GM04504 (cell line): ENCODE data around the gene PRPF8.
A peak's percentile ranks its signal among the peaks of the same experiment; 100 is the strongest.

ENCODE experiments used
- DNase-seq: peaks from one replicate; pipeline ENCODE4 v3.0.0-alpha.2; 2012; ENCODE audit warnings: low read depth

The PRPF8 gene

DNA sequence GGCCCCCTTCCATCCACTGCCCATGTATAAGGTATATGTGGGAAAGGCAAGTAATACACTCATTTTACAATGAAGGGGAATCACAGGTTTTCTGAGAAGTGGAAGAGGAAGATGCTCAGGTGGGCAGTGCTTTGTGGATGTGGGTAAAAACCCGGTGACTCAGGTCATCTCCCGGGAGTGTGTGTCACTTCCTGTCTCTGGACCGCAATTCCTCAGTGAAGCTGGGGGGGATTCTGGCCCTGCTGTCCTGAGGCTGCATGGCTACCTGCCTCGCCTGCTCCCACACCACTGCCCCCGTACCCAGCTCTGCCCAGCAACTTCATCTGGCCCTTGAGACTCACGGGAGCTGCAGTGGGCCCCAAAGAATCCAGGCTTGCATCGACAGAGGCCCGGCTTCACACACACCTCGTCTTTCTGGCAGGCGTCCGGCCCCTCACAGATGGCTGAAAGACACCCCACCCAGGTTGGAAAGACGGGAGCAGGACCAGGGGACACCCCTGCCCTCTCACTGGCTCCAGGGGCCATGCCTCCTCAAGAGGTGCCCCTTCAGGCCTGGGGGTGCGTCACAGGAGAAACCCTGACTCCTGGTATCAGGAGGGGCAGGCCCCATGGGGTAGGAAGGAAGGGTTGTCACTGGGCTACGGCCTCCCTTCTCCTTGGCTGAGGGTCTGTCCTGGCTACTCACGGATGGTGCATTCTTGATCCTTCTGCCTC is 40.0 kb downstream of the PRPF8 start:
- DNase-seq, result peak; percentile 15

DNA sequence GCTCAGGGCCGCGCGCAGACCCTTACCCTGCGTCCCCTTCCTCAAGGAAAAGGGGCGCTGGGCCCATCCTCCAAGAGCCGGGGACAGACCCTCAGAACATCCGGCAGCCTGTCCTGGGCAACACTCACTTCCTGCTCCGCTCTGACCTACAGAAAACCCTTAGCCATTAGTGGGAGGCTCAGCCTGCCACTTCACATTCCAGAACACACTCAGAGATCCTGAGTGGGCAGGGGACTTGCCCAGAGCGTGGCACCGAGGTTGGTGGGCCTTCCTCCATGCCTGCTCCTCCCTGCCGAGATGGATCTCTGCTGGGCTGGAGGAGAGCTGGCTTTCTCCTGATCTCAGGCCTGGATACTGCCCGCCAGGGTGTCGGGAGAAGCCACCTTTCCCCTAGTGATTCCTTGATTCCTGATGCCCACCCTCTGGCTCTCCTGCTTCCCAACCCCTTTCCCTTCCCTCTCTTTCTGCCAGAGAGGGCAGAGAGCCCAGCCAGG is 40.6 kb downstream of the PRPF8 start:
- no peak for DNase-seq

DNA sequence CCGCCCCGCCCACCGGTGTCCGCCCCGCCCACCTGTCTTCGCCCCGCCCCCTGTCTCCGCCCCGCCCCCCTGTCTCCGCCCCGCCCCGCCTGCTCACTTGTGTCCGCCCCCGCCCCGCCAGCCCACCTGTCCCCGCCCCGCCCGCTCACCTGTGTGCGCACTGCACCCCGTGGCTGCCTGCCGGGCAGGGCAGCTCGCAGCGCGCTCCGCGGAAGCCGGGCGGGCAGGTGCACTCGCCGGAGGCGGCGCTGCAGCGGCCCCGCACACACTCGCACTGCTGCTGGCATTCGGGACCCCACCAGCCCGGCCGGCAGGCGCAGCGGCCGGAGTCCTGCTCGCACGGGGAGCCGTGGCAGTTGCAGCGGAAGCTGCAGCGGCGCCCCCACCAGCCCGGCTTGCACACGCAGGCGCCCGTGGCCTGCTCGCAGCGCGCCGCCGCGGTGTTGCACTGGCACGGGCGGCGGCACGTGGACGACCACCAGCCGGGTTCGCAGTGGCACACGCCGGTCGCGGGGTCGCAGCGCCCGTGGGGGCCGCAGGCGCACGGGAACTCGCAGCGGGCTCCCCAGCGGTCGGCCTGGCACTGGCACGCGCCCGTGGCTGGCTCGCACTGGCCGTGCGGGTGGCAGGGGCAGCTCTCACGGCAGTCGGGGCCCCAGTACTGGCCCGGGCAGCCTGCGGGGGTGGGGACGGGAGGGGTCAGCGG is 41.2 kb downstream of the PRPF8 start:
- no peak for DNase-seq

GRCh38 chr17:1641065-1641403 is 43.6 kb downstream of the PRPF8 start:
- DNase-seq, result no peak

DNA sequence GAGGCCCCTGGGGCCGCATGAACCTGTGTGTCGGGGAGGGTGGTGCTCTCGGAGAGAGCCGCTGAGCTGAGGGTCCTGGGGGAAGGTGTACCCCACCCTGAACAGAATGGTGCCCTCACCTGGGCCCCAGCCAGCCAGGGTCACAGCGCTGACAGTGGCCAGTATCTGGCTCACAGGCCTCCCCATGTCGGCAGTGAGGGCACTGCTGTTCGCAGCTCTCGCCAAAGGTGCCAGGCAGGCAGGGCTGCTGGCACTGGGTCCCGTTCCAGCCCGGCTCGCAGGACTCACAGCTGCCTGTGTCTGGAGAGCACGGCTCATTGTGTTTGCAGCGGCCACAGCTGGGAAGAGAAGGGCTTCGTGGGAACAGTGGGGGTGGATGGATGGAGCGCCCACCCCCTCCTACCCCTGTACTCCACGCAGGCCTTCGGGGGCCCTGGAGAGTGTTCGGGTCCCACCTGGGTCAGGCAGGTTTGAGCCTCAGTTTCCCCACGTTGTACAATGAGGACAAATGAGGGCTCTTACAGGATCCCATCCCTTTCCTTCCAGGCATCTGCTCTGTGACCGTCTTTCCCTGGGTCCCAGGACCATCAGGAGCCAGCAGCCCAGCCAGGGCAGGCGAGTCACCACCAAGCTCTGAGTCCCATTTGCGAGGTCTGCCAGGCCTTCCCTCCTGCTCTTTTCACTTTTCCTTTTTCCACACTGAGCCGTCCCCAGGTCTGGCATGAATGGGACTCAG is 44.2 kb downstream of the PRPF8 start:
- no peak for DNase-seq

GRCh38 chr17:1639549-1640180 is 45.0 kb downstream of the PRPF8 start:
- DNase-seq, result no peak

DNA sequence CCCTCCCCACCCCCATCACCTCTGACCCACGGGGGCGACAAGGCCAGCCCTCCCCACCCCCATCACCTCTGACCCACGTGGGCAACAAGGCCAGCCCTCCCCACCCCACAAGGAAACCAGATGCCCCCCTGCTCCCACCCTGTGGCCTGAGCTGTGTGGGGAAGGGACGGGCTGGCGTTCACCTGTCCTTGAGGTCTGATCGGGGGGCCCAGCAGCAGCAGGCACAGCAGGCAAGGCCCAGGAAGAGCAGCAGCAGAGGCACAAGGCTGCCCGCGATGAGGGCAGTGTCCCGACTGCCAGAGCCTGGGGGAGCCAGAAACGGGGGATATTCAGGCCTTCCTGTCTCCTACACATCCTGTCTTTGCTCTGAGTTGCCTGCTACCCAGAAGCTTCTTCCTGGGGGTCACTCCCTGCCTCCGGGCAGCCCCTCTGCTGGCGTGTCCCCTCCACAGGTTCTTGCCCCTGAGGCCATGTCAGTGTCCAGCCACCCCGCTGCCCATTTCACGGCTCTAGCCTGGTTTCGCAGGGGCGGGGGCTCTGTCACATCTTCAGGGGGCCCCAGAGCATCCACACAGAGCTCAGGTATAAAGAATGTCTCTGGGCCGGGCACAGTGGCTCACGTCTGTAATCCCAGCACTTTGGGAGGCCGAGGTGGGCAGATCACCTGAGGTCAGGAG is 45.9 kb downstream of the PRPF8 start:
- no peak for DNase-seq

- no peak for DNase-seq
Measured at GRCh38 chr17:1638171-1638590, 46.5 kb downstream of the PRPF8 start.

DNA sequence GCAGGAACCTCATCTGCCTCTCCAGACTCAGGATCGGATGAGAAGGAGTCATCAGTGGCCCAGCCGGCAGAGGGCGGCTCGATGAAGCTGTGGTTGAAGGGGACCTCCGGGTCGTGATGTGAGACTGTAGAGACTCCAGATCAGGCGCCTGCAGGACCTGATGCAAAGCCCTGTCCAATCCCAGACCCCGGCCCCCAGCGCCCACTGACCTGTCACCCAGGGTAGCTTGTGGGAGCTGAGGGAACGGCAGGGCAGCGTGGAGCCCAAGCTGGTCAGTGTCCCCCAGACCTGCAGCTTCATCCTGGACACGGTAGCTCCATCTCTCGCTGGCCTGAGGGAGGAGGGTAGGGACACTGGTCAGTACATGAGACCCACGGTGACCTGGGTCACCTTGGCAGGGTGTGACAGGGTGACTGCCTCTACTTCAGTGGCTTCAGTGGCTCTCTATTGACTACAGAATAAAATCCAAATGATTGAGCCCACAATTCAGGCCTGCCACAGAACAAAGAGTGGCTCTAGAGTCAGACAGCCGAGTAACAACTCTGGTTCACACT is 47.9 kb downstream of the PRPF8 start:
- no peak for DNase-seq

DNA sequence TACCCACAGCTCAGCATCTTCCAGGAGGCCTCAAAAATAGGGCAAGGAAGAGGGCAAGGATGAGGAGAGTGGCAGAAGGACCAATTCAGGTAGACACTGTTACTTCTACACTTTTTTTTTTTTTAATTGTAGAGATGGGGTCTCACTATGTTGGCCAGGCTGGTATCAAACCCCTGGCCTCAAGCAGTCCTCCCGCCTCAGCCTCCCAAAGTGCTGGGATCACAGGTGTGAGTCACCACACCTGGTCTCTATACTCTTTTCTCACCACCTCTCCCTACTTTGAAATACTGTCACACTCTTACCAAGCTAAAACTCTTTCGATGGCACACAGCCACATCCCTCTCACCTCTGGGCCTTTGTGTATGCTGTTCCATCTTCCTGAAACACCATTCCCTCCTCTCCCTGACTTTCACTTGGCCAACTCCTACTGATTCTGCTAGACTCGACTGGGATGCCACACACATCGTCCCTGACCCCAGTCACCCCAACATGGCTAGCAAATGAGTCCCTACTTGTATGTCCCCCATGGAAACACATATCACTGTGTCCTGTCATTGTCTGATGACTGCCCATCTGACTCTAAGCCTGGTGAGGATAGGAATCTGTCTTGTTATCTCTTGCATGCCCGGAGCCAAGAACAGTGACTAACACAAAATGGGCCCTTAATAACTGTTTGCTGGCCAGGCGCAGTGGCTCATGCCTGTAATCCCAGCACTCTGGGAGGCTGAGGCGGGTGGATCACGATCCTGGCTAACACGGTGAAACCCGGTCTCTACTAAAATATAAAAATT is 48.8 kb downstream of the PRPF8 start:
- no peak for DNase-seq

DNA sequence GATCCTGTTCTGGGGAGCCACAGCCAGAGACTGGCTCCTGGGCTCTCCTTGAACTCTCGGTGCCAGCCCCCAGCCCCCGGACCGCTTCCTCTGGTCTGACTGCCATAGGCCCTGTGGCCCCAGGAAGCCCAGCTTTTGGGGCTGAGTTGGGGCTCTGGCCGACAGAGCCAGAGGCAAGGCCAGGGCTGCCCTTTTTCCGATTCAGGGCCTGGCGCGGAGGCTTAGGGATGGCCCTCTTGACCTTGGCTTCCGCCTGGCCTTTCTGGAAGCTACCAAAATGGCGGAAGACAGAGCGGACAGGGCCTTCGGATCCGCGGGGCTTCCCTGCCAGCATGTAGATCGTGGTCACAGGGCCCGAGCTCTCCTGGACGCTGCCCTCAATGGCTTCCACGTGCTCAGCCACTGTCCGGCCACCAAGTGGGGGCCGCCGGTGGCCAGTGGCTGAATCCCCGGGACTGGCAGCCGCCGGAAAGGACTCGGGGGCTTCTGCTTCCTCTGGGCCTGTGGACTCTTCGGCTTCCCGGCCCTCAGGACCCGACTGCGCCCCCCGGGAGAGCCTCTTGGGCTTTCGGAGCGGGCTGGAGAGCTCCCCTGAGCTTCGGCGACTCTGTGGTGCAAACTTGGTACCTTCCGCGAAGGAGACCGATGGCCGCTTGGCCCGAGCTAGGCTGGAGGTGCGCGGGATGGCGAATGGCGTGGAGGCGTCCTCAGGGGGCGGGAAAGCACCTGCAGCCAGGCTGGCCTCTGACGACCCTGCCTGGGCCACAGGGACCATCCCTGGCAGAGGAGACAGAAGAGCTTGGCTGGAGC is 49.6 kb downstream of the PRPF8 start:
- DNase-seq, result no peak

DNA sequence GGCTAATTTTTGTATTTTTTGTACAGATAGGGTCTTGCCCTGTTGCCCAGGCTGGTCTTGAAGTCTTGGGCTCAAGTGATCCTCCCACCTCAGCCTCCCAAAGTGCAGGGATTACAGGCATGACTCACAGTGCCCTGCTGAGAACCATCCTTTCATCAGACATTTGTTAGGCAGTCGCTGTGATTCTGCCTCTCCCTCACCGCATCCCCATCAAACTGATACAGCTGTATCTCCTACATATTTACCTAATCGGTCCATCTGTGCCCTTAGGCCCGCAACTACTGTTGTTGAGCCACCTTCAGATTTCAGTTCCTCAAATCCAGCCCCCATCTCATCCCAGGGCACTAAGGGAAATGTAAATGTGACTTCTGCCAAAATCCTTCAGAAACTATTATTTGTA is 54.0 kb downstream of the PRPF8 start:
- no peak for DNase-seq

- peak; percentile 16 for DNase-seq
Measured at GRCh38 chr17:1629504-1630310, 55.0 kb downstream of the PRPF8 start.

- peak; percentile 81 for DNase-seq
Measured at GRCh38 chr17:1628856-1629503, 55.7 kb downstream of the PRPF8 start.

DNA sequence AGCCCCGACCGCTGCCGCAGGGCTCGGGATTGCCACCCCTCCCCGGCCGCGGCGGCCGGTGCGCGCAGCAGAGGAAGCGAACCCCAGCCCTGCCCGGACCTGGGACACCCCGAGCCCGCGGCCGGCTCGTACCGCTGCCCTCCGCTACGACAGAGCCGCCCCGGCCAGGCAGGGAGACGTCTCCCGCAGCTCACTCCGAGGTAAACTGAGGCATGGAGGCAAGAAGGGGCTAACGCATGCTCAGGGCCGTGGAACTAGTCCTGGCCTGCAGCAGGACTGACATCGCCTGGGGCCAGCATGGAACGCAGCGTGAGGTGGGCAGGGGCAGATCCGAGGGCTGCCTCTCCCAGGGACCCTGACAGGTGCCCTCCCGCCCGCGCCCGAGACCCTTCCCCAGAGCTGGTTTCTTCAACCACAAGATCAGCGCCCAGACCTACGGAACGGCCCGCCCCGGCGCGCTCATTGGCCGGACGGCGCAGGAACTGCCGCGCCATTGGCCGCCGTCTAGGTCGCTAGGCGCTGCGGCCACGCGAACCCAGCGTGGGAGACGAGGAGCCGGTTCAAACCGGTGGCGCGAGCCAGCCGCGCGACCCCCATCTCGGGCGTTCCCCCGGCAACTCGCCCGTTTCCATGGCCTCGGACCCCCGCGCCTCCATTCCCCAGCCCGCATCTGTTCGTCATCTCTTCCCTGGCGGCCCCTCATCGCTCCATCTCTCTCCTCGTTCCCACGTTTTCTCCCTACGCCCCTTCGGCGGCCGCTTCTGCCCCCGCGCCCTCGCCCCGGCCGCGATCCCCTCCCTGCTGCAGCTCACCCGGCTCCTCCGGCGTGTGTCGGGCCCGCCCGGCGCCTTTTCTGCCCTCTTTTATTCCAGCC is 56.4 kb downstream of the PRPF8 start, which contains the start of gene SLC43A2:
Gene SLC43A2 (minus strand): TSS at position 853 of the 874 bp plus-strand sequence. CDS start 960 bp downstream, outside the sequence.
- peak; percentile 40 for DNase-seq

- DNase-seq, result no peak
Measured at GRCh38 chr17:1627182-1627981, 57.3 kb downstream of the PRPF8 start.
